ENCODE data around the gene ZFP36L1. TPM values are rescaled to one million over a fixed set of nuclear protein-coding genes. Genes with fewer than 3 reads are reported as not detected.

The ZFP36L1 gene
- total and polyA plus RNA-seq, 2 of the 13 experiments (the other 11 are each of a cell fraction or from before 2014, with no cell fraction given) = 7.4 to 10.2 TPM

- no peak for TF ChIP-seq ZNF281 (CRISPR knock-in tag; IDR thresholded peaks at IDR 0.05; ENCODE audit: borderline replicate concordance)
- no peak for TF ChIP-seq SP2 (CRISPR knock-in tag; IDR thresholded peaks at IDR 0.05)
- no peak for TF ChIP-seq TBL1XR1 (IDR thresholded peaks at IDR 0.05; ENCODE audit: borderline replicate concordance, low read length, partially characterized antibody)
- TF ChIP-seq EEA1 (CRISPR knock-in tag; IDR thresholded peaks at IDR 0.05; ENCODE audit: borderline replicate concordance) = no peak
- no peak for TF ChIP-seq SATB2 (CRISPR knock-in tag; IDR thresholded peaks at IDR 0.05)
- TF ChIP-seq ZNF468 (CRISPR knock-in tag; IDR thresholded peaks at IDR 0.05) = no peak
- TF ChIP-seq BRD4 (CRISPR knock-in tag; IDR thresholded peaks at IDR 0.05) = no peak
- TF ChIP-seq PHF8 (CRISPR knock-in tag; IDR thresholded peaks at IDR 0.05) = no peak
- no peak for TF ChIP-seq EZH2 (conservative IDR thresholded peaks at IDR 0.05; ENCODE audit: low read depth, low read length)
- no peak for TF ChIP-seq HIC2 (CRISPR knock-in tag; IDR thresholded peaks at IDR 0.05; ENCODE audit: low read depth)
- no peak for TF ChIP-seq MLXIP (CRISPR knock-in tag; IDR thresholded peaks at IDR 0.05; ENCODE audit: borderline replicate concordance)
- no peak for TF ChIP-seq KLF12 (CRISPR knock-in tag; IDR thresholded peaks at IDR 0.05; ENCODE audit: borderline replicate concordance)
- TF ChIP-seq ZNF207 (IDR thresholded peaks at IDR 0.05; ENCODE audit: borderline replicate concordance) = no peak
- no peak for TF ChIP-seq ZNF550 (CRISPR knock-in tag; IDR thresholded peaks at IDR 0.05; ENCODE audit: borderline replicate concordance)
- no peak for TF ChIP-seq JUN (CRISPR knock-in tag; IDR thresholded peaks at IDR 0.05)
- TF ChIP-seq PATZ1 (CRISPR knock-in tag; IDR thresholded peaks at IDR 0.05) = peak; percentile 79
- TF ChIP-seq HDAC2 (CRISPR knock-in tag; IDR thresholded peaks at IDR 0.05) = peak; percentile 53; the same call in 1 of the 2 replicates
- TF ChIP-seq TBP (CRISPR knock-in tag; IDR thresholded peaks at IDR 0.05) = no peak
- TF ChIP-seq SIN3B (IDR thresholded peaks at IDR 0.05; ENCODE audit: low read length) = no peak
- no peak for TF ChIP-seq PHB2 (IDR thresholded peaks at IDR 0.05; ENCODE audit: partially characterized antibody)
- TF ChIP-seq ZNF816 (CRISPR knock-in tag; IDR thresholded peaks at IDR 0.05; ENCODE audit: borderline replicate concordance) = no peak
Observed at GRCh38 chr14:68814539-68815297, 21.9 kb upstream of the ZFP36L1 start (continued).

Data from HepG2 (cell line).